DLD1 (cell line): ENCODE measurements around the gene ZNF732.
"Not testable (repeated sequence)": the region's sequence is repeated elsewhere in the genome, so short reads cannot be mapped to it uniquely, and the experiment has no call there.

Experiments
- in situ Hi-C: cut with HindIII; loops from 2 replicates; pipeline ENCODE4 v1.10.0; 2017; ENCODE audit warnings: low sequenced_read_pairs

ZNF732 gene

GRCh38 chr4:304969-305680, at the start of gene ZNF732:
Gene ZNF732, minus strand, starts transcription at chr4:305474. Its CDS starts 164 bp downstream, at chr4:305310.
- in situ Hi-C loops: no loop called here

GRCh38 chr4:340011-340410, 34.7 kb upstream of the ZNF732 start:
- in situ Hi-C loops: no loop called here

GRCh38 chr4:338759-339097, 33.5 kb upstream of the ZNF732 start:
- in situ Hi-C loops: no loop called here

- in situ Hi-C loops: no loop called here
Measured at GRCh38 chr4:337932-338758, 32.9 kb upstream of the ZNF732 start.

- in situ Hi-C loops: no loop called here
Measured at GRCh38 chr4:337143-337931, 32.1 kb upstream of the ZNF732 start, which contains the start of gene ZNF141. Gene ZNF141, plus strand, starts transcription at chr4:337814. Its CDS starts 170 bp downstream, at chr4:337984.

- in situ Hi-C loops: no loop called here
Measured at GRCh38 chr4:336893-337142, 31.5 kb upstream of the ZNF732 start.

- in situ Hi-C loops: no loop called here
Measured at GRCh38 chr4:336099-336892, 31.0 kb upstream of the ZNF732 start.

GRCh38 chr4:335515-335914, 30.2 kb upstream of the ZNF732 start:
- in situ Hi-C loops: no loop called here

GRCh38 chr4:328729-329128, 23.5 kb upstream of the ZNF732 start:
- in situ Hi-C loops: no loop called here

GRCh38 chr4:314296-314903, 9.1 kb upstream of the ZNF732 start:
- in situ Hi-C loops: no loop called here

- in situ Hi-C loops: no loop called here
Measured at GRCh38 chr4:309807-310206, 4.5 kb upstream of the ZNF732 start.

- in situ Hi-C loops: no loop called here
Measured at GRCh38 chr4:306551-306961, 1.3 kb upstream of the ZNF732 start.

GRCh38 chr4:304516-304915, 758 bp downstream of the ZNF732 start:
- in situ Hi-C loops: not testable (repeated sequence)

GRCh38 chr4:302381-302780, 2.9 kb downstream of the ZNF732 start:
- in situ Hi-C loops: no loop called here

GRCh38 chr4:294732-295131, 10.5 kb downstream of the ZNF732 start:
- in situ Hi-C loops: no loop called here

- in situ Hi-C loops: no loop called here
Measured at GRCh38 chr4:288891-289290, 16.4 kb downstream of the ZNF732 start.

- in situ Hi-C loops: no loop called here
Measured at GRCh38 chr4:273309-274017, 31.8 kb downstream of the ZNF732 start.

- in situ Hi-C loops: no loop called here
Measured at GRCh38 chr4:271492-272103, 33.7 kb downstream of the ZNF732 start.

- in situ Hi-C loops: not testable (repeated sequence)
Measured at GRCh38 chr4:259240-259639, 46.0 kb downstream of the ZNF732 start.
